GM12875 (cell line): ENCODE measurements around the gene CCDC13.

ENCODE experiments used
- H3K4me3 ChIP-seq: one replicate; pipeline ENCODE4 v1.5.1; 2011; ENCODE audit warnings: low read depth, low read length, control low read depth
- CTCF ChIP-seq: IDR thresholded peaks from 2 replicates; pipeline ENCODE4 v1.5.1; 2011; ENCODE audit warnings: low read depth, mild to moderate bottlenecking, control low read depth, inconsistent platforms, low read length, moderate library complexity, borderline replicate concordance; ENCODE audit not compliant: insufficient read depth

CCDC13 gene

GRCh38 chr3:42750834-42751233, 22.2 kb downstream of the CCDC13 start:
- no peak for TF ChIP-seq CTCF
- no peak overlapping the region for H3K4me3 ChIP-seq

- TF ChIP-seq CTCF = peak; percentile 46
- H3K4me3 ChIP-seq = no peak overlapping the region
These were observed 23.3 kb downstream of the CCDC13 start for GRCh38 chr3:42749753-42750231.

- TF ChIP-seq CTCF = no peak
- no peak overlapping the region for H3K4me3 ChIP-seq
These were observed 23.9 kb downstream of the CCDC13 start for GRCh38 chr3:42749025-42749752.

GRCh38 chr3:42747581-42747980, 25.5 kb downstream of the CCDC13 start:
- TF ChIP-seq CTCF = no peak
- H3K4me3 ChIP-seq = no peak overlapping the region

GRCh38 chr3:42746455-42747450, 26.3 kb downstream of the CCDC13 start:
- TF ChIP-seq CTCF = no peak

GRCh38 chr3:42745776-42746454, 27.1 kb downstream of the CCDC13 start:
- no peak for TF ChIP-seq CTCF
- H3K4me3 ChIP-seq = no peak overlapping the region

More at GRCh38 chr3:42746455-42747450, 26.3 kb downstream of the CCDC13 start:
- H3K4me3 ChIP-seq = no peak overlapping the region
